ENCODE results near the gene BIRC7. TPM values are rescaled to one million over a fixed set of nuclear protein-coding genes. Genes with fewer than 3 reads are reported as not detected.

BIRC7 gene
- polyA plus RNA-seq, 4 donors, result 0.13 to 5.4 TPM; not detected in 2

Other genes with a start within 250 kb of the BIRC7 start
- gene BHLHE23, start 228.9 kb upstream of the BIRC7 start, polyA plus RNA-seq, result not detected
- gene YTHDF1, start 19.8 kb upstream of the BIRC7 start, polyA plus RNA-seq, result 10 to 100 TPM; 20.3 to 37.9 (median 22.9) TPM
- gene NKAIN4, start 18.6 kb downstream of the BIRC7 start, polyA plus RNA-seq, result 1 to 10 TPM in 1 of 4 donors, under 1 TPM in 1, not detected in 2; 0.51 to 5.9 TPM
- 100 to 1,000 TPM in 1 of 4 donors, 10 to 100 TPM in 3; 70.9 to 117 (median 80.3) TPM for gene ARFGAP1, start 36.9 kb downstream of the BIRC7 start, polyA plus RNA-seq
- gene COL20A1, start 57.3 kb downstream of the BIRC7 start, polyA plus RNA-seq, result 1 to 10 TPM in 1 of 4 donors, under 1 TPM in 1, not detected in 2; 0.09 to 1.7 TPM
- under 1 TPM in 2 of 4 donors, not detected in 2; 0.01 to 0.87 TPM for gene CHRNA4, start 125.4 kb downstream of the BIRC7 start, polyA plus RNA-seq
- 1 to 10 TPM in 1 of 4 donors, under 1 TPM in 2, not detected in 1; 0.27 to 1.4 (median 0.65) TPM for gene KCNQ2, start 236.8 kb downstream of the BIRC7 start, polyA plus RNA-seq

Data from small intestine (tissue), 4 donors.